Esophagus muscularis mucosa (tissue), 4 donors: ENCODE results near the gene SLC27A1. TPM values are rescaled to one million over a fixed set of nuclear protein-coding genes. Genes with fewer than 3 reads are reported as not detected.
A peak's percentile ranks its signal among the peaks of the same experiment; 100 is the strongest.
"Not testable (repeated sequence)": the region's sequence is repeated elsewhere in the genome, so short reads cannot be mapped to it uniquely, and the experiment has no call there.

Experiments
- DNase-seq: peaks from one replicate; pipeline ENCODE4 v3.0.0-alpha.2; 2017; ENCODE audit errors: extremely low spot score
- H3K27ac ChIP-seq, 4 donors: fragments of 200-600 bp; sonication (generic); replicated peaks in 1 of 4; 1 replicate in 3 of 4; 2 replicates in 1 of 4; pipeline ENCODE4 v1.5.1; 2016 to 2019; ENCODE audit warnings: mild to moderate bottlenecking in 1 of 4
- H3K27me3 ChIP-seq, 4 donors: fragments of 200-600 bp; sonication (generic); one replicate each; pipeline versions ENCODE4 v1.5.1 to v1.6.0; 2016 to 2019
- H3K36me3 ChIP-seq, 4 donors: fragments of 200-600 bp; sonication (generic); one replicate each; pipeline ENCODE4 v1.5.1; 2016 to 2019
- H3K4me1 ChIP-seq, 4 donors: fragments of 200-600 bp; sonication (generic); one replicate each; pipeline ENCODE4 v1.5.1; 2016 to 2019
- H3K4me3 ChIP-seq, 4 donors: fragments of 200-600 bp; sonication (generic); 1 replicate in 2 of 4; 2 replicates in 2 of 4; pipeline ENCODE4 v1.5.1; 2016 to 2019; ENCODE audit warnings: mild to moderate bottlenecking in 4 of 4, moderate library complexity in 1 of 4
- H3K9me3 ChIP-seq, 4 donors: fragments of 200-600 bp; sonication (generic); 1 replicate in 3 of 4; 2 replicates in 1 of 4; pipeline ENCODE4 v1.5.1; 2016 to 2019
- EP300 ChIP-seq: sonication (generic); formaldehyde crosslinking; IDR thresholded peaks from one replicate; pipeline ENCODE4 v1.6.1; 2017; ENCODE audit warnings: antibody characterized with exemption
- POLR2A ChIP-seq: fragments of 450-650 bp; IDR thresholded peaks from one replicate; pipeline ENCODE4 v1.6.1; 2017; ENCODE audit warnings: antibody characterized with exemption, moderate library complexity, mild to moderate bottlenecking, low read depth
- POLR2AphosphoS5 ChIP-seq, 2 donors: sonication (generic); formaldehyde crosslinking; IDR thresholded peaks; one replicate each; pipeline ENCODE4 v1.6.1; 2017; ENCODE audit warnings: antibody characterized with exemption in 2 of 2
- WGBS: methylation state at CpG from one replicate; pipeline ENCODE4 v1.1.5; 2018; 5-methylcytosine and 5-hydroxymethylcytosine counted together
- intact Hi-C: fragments of 100-400 bp; cut with DNase I; formaldehyde crosslinking; loops from one replicate; pipeline ENCODE4 v1.15.1; 2023
- total RNA-seq, 4 donors: library from RNA; depleted of rRNA; stranded (reverse); fragments of >200 nt; gene quantifications; one replicate each; pipeline versions ENCODE4 v1.1.0 to v1.2.1, GENCODE V29; 2016
- TF ChIP-seq, protein P1 (sequence below), 3 experiments: fragments of 200-600 bp in 2 of 3; fragments of 450-650 bp in 1 of 3; sonication (generic) in 2 of 3; IDR thresholded peaks; one replicate each; pipeline ENCODE4 v1.5.1; 2017 to 2019; ENCODE audit warnings: antibody characterized with exemption in 3 of 3, mild to moderate bottlenecking in 2 of 3, moderate library complexity in 1 of 3

Gene SLC27A1
- total RNA-seq, 4 donors from 2014 or later = 15.9 to 26.1 (median 19.4) TPM

DNA sequence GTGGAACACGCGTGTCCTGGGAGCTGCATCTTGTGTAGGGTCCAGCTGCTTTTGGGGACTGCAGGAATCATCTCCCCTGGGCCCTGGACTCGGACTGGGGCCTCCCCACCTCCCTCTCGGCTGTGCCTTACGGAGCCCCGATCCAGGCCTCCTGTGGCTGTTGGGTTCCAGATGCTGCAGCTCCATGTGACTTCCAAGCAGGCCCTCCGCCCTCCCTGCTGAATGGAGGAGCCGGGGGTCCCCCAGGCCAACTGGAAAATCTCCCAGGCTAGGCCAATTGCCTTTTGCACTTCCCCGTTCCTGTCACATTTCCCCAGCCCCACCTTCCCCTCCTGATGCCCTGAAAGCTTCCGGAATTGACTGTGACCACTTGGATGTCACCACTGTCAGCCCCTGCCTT lies 34.9 kb downstream of the SLC27A1 start:
- Histone ChIP-seq H3K36me3 (peaks cover 4 to 48% (median 32%) of the 10 kb centered on the region in 4 donors), H3K4me1 (peaks cover 4 to 59% (median 45%) of the 10 kb centered on the region in 4 donors), H3K27ac (peak overlapping the region in 3 of 4 donors; percentile 15 to 61 (median 29))

DNA sequence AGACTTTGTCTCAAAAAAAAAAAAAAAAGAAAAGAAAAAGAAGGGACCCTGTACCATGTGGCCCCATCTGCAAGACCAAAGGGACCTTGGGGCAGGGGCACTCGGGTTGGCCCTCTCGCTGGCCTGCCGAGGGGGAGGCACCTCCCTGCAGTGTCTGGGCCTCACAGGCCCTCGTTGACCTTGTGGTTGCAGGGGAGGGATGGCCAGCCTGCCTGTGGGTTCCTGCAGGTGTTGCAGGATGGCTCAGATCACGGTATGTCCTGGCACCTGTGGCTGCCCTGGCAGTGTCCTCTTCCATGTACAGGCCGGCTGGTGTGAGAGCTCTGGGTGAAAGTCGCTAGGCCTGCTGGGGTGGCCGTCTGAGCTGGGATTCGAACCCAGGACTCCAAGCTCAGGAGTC lies 36.4 kb downstream of the SLC27A1 start:
- H3K4me1 ChIP-seq = peaks cover 10 to 63% (median 49%) of the 10 kb centered on the region in 4 donors

More for the DNA sequence above, 34.9 kb downstream of the SLC27A1 start:
- DNase-seq = no peak
- WGBS = 65% methylated on average over 9 of the region's 10 CpGs
- no peak overlapping the region for H3K4me3 ChIP-seq
- intact Hi-C loops = no loop called here
- no peaks in the 10 kb centered on the region for H3K9me3 ChIP-seq
- no peaks in the 10 kb centered on the region for H3K27me3 ChIP-seq
- TF ChIP-seq POLR2A (no peak), POLR2AphosphoS5 (IDR thresholded peaks at IDR 0.05) (no peak)
- TF ChIP-seq, protein P1, sequence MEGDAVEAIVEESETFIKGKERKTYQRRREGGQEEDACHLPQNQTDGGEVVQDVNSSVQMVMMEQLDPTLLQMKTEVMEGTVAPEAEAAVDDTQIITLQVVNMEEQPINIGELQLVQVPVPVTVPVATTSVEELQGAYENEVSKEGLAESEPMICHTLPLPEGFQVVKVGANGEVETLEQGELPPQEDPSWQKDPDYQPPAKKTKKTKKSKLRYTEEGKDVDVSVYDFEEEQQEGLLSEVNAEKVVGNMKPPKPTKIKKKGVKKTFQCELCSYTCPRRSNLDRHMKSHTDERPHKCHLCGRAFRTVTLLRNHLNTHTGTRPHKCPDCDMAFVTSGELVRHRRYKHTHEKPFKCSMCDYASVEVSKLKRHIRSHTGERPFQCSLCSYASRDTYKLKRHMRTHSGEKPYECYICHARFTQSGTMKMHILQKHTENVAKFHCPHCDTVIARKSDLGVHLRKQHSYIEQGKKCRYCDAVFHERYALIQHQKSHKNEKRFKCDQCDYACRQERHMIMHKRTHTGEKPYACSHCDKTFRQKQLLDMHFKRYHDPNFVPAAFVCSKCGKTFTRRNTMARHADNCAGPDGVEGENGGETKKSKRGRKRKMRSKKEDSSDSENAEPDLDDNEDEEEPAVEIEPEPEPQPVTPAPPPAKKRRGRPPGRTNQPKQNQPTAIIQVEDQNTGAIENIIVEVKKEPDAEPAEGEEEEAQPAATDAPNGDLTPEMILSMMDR (IDR thresholded peaks at IDR 0.05) = no peak

DNA sequence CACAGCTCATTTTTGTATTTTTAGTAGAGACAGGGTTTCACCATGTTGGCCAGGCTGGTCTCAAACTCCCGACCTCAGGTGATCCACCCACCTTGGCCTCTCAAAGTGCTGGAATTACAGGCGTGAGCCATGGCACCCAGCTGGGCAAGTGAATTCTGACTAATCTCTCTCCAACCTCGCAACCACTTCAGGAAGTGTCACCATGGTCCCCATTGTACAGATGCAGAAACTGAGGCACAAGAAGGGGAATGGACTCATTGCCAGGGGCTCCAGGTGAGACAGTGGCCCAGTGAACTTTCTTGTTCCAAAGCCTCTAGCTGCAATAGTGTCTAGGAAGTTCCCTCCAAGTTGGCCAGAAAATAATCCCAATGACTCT lies 38.2 kb downstream of the SLC27A1 start:
- Histone ChIP-seq H3K36me3 (peaks cover 0 to 27% (median 21%) of the 10 kb centered on the region in 4 donors), H3K4me1 (peaks cover 17 to 78% (median 63%) of the 10 kb centered on the region in 4 donors), H3K27ac (peak overlapping the region; percentile 51 to 75 (median 58))
- WGBS = 84% methylated on average over 3 of the region's 3 CpGs
- DNase-seq, H3K4me3 ChIP-seq, H3K27me3 ChIP-seq, H3K9me3 ChIP-seq, intact Hi-C loops: not testable (repeated sequence)

More for the DNA sequence above, 36.4 kb downstream of the SLC27A1 start:
- TF ChIP-seq, protein P1 (IDR thresholded peaks at IDR 0.05) = no peak
- TF ChIP-seq EP300 (no peak), POLR2AphosphoS5 (IDR thresholded peaks at IDR 0.05) (no peak), POLR2A (no peak)
- H3K4me3 ChIP-seq = no peak overlapping the region
- intact Hi-C loops = no loop called here
- no peaks in the 10 kb centered on the region for H3K9me3 ChIP-seq
- no peak for DNase-seq
- peak overlapping the region in 2 of 4 donors; percentile 27 to 75 for H3K27ac ChIP-seq
- peaks cover 0 to 4% (median 0%) of the 10 kb centered on the region in 4 donors for H3K27me3 ChIP-seq
- 85% methylated on average over 8 of the region's 9 CpGs for WGBS
- peaks cover 0 to 34% (median 21%) of the 10 kb centered on the region in 4 donors for H3K36me3 ChIP-seq

DNA sequence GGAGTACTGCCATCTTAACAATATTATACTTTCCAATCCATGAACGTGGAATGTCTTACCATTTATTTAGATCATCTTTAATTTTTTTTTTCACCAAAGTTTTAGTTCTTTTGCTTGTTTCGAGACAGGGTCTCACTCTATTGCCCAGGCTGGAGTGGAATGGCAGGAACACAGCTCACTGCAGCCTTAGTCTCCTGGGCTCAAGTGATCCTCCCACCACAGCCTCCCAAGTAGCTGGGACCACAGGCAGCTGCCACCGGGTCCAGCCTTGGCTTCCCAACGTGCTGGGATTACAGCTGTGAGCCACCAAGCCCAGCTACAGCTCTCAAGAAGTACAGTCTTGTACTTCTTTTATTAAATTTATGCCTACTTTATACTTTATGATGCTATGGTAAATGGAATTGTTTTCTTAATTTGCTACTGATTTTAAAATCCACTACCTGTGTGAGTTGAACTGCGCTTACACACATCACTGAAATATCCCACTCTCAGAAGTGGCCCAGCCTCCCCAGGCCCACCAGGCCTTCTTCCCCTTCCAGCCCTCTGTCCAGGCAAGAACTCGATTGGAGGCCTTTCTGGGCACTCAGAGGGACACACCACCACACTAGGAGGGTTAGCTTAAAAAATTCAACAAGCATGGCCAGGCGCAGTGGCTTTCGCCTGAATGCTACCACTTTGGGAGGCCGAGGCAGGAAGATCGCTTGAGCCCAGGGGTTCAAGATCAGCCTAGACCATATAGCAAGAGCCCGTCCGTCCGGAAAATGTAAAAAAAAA lies 40.1 kb downstream of the SLC27A1 start:
- Histone ChIP-seq H3K36me3 (peaks cover 0 to 18% (median 8%) of the 10 kb centered on the region in 4 donors), H3K4me3 (peak overlapping the region; percentile 74 to 99 (median 94)), H3K9me3 (no peaks in the 10 kb centered on the region), H3K27me3 (peaks cover 0 to 4% (median 0%) of the 10 kb centered on the region in 4 donors), H3K27ac (peak overlapping the region; percentile 98 to 100 (median 99)), H3K4me1 (peaks cover 17 to 72% (median 53%) of the 10 kb centered on the region in 4 donors)
- TF ChIP-seq POLR2AphosphoS5 (IDR thresholded peaks at IDR 0.05) (no peak), POLR2A (no peak), EP300 (no peak)
- TF ChIP-seq, protein P1 (IDR thresholded peaks at IDR 0.05) = no peak
- WGBS = 42% methylated on average over 13 of the region's 13 CpGs
- no peak for DNase-seq
- intact Hi-C loops = no loop called here

DNA sequence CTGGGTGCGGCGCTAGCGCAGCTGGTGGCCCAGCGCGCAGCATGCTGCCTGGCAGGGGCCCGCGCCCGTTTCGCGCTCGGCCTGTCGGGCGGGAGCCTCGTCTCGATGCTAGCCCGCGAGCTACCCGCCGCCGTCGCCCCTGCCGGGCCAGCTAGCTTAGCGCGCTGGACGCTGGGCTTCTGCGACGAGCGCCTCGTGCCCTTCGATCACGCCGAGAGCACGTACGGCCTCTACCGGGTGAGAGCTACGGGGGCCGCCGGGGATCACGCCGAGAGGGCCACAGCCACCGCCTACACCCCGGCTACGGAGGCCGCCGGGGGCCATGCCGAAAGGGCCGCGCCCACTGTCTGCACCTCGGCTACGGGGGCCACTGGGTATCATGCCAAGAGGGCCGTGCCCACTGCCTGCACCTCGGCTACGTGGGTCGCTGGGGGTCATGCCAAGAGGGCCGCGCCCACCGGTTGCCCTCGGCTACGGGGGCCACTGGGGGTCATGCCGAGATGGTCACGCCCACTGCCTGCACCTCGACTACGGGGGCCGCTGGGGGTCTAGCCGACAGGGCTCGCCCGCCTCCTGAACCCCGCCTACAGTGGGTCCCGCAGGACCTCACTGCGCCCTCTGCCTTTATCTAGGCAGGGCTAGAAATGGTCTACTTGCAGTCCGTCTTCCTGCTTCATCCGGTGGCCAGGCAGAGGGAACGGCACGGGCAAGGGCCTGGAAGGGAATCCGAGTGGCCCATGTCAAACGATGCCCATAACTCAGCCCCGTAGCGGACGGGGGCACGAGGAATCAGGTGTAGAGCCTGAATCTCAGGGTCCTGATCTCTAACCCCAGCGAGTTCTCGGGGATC lies 41.6 kb downstream of the SLC27A1 start:
- Histone ChIP-seq H3K4me3 (peak overlapping the region; percentile 74 to 99 (median 94)), H3K36me3 (peaks cover 6 to 18% (median 11%) of the 10 kb centered on the region in 4 donors), H3K27me3 (peaks cover 0 to 4% (median 0%) of the 10 kb centered on the region in 4 donors), H3K4me1 (peaks cover 17 to 57% (median 47%) of the 10 kb centered on the region in 4 donors), H3K27ac (peak overlapping the region; percentile 98 to 100 (median 99)), H3K9me3 (no peaks in the 10 kb centered on the region)
- intact Hi-C loops = no loop called here
- DNase-seq = peak; percentile 97
- 4% methylated on average over 4 of the region's 82 CpGs for WGBS
- TF ChIP-seq EP300 (no peak), POLR2AphosphoS5 (IDR thresholded peaks at IDR 0.05) (peak; percentile 24 to 84), POLR2A (no peak)
- TF ChIP-seq, protein P1 (IDR thresholded peaks at IDR 0.05) = peak in 2 of 3 experiments; percentile 16 to 24
